NCI-H1694 treated with DMSO at 0.1 percent for 48 hours (cell line): ENCODE results near the gene HBE1.
"Not testable (repeated sequence)": the region's sequence is repeated elsewhere in the genome, so short reads cannot be mapped to it uniquely, and the experiment has no call there.

Source experiments
- DNase-seq: peaks from one replicate; lab custom pipeline; 2025; lab: John Stamatoyannopoulos, UW

HBE1 gene

GRCh38 chr11:5285703-5286340, 16.1 kb upstream of the HBE1 start:
- no peak for DNase-seq

- no peak for DNase-seq
Observed at GRCh38 chr11:5284637-5285036, 14.9 kb upstream of the HBE1 start.

GRCh38 chr11:5283882-5284281, 14.1 kb upstream of the HBE1 start:
- no peak for DNase-seq

- no peak for DNase-seq
Observed at GRCh38 chr11:5283086-5283485, 13.3 kb upstream of the HBE1 start.

- DNase-seq = no peak
Observed at GRCh38 chr11:5282628-5283027, 12.9 kb upstream of the HBE1 start.

GRCh38 chr11:5281596-5281995, 11.9 kb upstream of the HBE1 start:
- DNase-seq = no peak

GRCh38 chr11:5280582-5281102, 10.9 kb upstream of the HBE1 start:
- no peak for DNase-seq

- no peak for DNase-seq
Observed at GRCh38 chr11:5279471-5280090, 9.8 kb upstream of the HBE1 start.

- DNase-seq = no peak
Observed at GRCh38 chr11:5277807-5278382, 8.2 kb upstream of the HBE1 start.

GRCh38 chr11:5276697-5277096, 7.0 kb upstream of the HBE1 start:
- no peak for DNase-seq

- no peak for DNase-seq
Observed at GRCh38 chr11:5275369-5276110, 5.8 kb upstream of the HBE1 start.

GRCh38 chr11:5274395-5274794, 4.7 kb upstream of the HBE1 start:
- DNase-seq = no peak

- no peak for DNase-seq
Observed at GRCh38 chr11:5272395-5273017, 2.8 kb upstream of the HBE1 start.

GRCh38 chr11:5267033-5267563, 2.6 kb downstream of the HBE1 start:
- no peak for DNase-seq

GRCh38 chr11:5266609-5267008, 3.1 kb downstream of the HBE1 start:
- DNase-seq = no peak

- DNase-seq = no peak
Observed at GRCh38 chr11:5265832-5266231, 3.9 kb downstream of the HBE1 start.

- DNase-seq = no peak
Observed at GRCh38 chr11:5258543-5259262, 11.0 kb downstream of the HBE1 start.

- DNase-seq = no peak
Observed at GRCh38 chr11:5257296-5257695, 12.4 kb downstream of the HBE1 start.

GRCh38 chr11:5254646-5255413, 14.9 kb downstream of the HBE1 start, which contains the start of gene HBG2:
HBG2 (minus strand) TSS chr11:5254781; CDS start chr11:5254728, 53 bp downstream.
- not testable (repeated sequence) for DNase-seq

- not testable (repeated sequence) for DNase-seq
Observed at GRCh38 chr11:5254023-5254422, 15.7 kb downstream of the HBE1 start.
